ENCODE measurements around the gene MPZL1. TPM values are rescaled to one million over a fixed set of nuclear protein-coding genes. Genes with fewer than 3 reads are reported as not detected.

Gene MPZL1
- total RNA-seq, 4 donors from 2014 or later: 32.9 to 79.5 (median 58.2) TPM

DNA sequence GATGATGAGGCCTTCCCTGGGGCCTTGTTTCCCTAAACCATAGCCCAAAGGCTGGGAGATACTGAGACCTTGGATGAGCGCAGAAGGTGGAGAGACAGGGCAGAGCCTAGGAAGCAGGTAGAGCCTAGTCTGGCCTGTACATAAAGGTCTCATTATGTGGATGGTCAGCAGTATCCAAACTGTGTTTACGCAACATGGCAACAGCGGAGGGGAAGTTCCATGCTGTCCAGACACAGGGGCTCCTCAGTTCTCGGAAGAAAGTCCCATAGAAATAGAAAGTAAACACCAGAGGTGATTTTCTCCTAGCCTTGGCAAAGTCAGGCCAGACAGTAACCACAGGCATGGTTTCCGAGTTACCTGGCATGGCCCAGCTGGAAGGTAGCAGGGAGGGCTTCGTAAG lies 42.1 kb upstream of the MPZL1 start:
- Histone ChIP-seq H3K36me3 (no peaks in the 10 kb centered on the region), H3K4me3 (no peak overlapping the region), H3K27me3 (no peaks in the 10 kb centered on the region), H3K4me1 (peaks cover 0 to 40% (median 11%) of the 10 kb centered on the region in 4 donors), H3K9me3 (no peaks in the 10 kb centered on the region), H3K27ac (no peak overlapping the region)
- intact Hi-C loops (cut with DNase I; ENCODE audit: low total_unique reads) (no loop called here), in situ Hi-C loops (cut with MboI; ENCODE audit: low pct_ligation_motif_present in 1 of 4, low pct_unique_long_range_greater_than_20kb in 1 of 4, low sequenced_read_pairs in 3 of 4) (loop anchor here in 1 of 4 donors (5.0 kb wide), 1 partner anchor 77 kb away; no protein-coding TSS in a partner anchor)
- TF ChIP-seq, protein P1, sequence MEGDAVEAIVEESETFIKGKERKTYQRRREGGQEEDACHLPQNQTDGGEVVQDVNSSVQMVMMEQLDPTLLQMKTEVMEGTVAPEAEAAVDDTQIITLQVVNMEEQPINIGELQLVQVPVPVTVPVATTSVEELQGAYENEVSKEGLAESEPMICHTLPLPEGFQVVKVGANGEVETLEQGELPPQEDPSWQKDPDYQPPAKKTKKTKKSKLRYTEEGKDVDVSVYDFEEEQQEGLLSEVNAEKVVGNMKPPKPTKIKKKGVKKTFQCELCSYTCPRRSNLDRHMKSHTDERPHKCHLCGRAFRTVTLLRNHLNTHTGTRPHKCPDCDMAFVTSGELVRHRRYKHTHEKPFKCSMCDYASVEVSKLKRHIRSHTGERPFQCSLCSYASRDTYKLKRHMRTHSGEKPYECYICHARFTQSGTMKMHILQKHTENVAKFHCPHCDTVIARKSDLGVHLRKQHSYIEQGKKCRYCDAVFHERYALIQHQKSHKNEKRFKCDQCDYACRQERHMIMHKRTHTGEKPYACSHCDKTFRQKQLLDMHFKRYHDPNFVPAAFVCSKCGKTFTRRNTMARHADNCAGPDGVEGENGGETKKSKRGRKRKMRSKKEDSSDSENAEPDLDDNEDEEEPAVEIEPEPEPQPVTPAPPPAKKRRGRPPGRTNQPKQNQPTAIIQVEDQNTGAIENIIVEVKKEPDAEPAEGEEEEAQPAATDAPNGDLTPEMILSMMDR (IDR thresholded peaks at IDR 0.05): no peak
- TF ChIP-seq POLR2AphosphoS5 (IDR thresholded peaks at IDR 0.05): no peak
- no peak for TF ChIP-seq EP300 (IDR thresholded peaks at IDR 0.05; ENCODE audit: low read depth)
- TF ChIP-seq POLR2A (IDR thresholded peaks at IDR 0.05): no peak
- no peak for DNase-seq
- WGBS, 2 donors (ENCODE audit: low coverage in 1 of 2): 83 to 86% methylated on average over 2 to 6 of the region's 6 CpGs

DNA sequence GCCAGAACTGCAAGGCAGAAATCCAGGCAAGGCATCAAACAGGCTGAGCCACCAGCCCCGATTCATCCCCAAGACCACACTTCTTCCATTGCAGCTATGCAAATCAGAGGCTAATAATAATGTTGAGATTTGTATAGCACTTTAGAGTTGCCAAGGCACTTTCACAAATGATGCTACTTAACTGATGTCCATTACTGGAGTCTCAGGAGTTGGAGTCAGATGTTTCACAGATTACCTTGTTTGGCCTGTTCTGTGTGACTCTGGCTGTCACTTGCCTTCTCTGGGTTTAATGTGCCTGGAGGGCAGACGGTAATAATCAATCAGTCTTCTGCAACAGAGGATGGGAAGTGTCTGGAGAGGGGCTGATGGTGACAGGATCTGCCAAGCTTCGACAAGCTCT lies 40.8 kb upstream of the MPZL1 start:
- H3K36me3 ChIP-seq: no peaks in the 10 kb centered on the region
- no peak overlapping the region for H3K4me3 ChIP-seq
- WGBS, 2 donors (ENCODE audit: low coverage in 1 of 2): 70 to 83% methylated on average over 1 to 3 of the region's 3 CpGs
- TF ChIP-seq POLR2A (IDR thresholded peaks at IDR 0.05) (no peak), EP300 (IDR thresholded peaks at IDR 0.05; ENCODE audit: low read depth) (no peak), POLR2AphosphoS5 (IDR thresholded peaks at IDR 0.05) (no peak)
- peaks cover 0 to 49% (median 11%) of the 10 kb centered on the region in 4 donors for H3K4me1 ChIP-seq
- intact Hi-C loops (cut with DNase I; ENCODE audit: low total_unique reads): no loop called here
- no peak for DNase-seq
- in situ Hi-C loops (cut with MboI; ENCODE audit: low pct_ligation_motif_present in 1 of 4, low pct_unique_long_range_greater_than_20kb in 1 of 4, low sequenced_read_pairs in 3 of 4): loop anchor here in 1 of 4 donors (5.0 kb wide), 1 partner anchor 79 kb away; no protein-coding TSS in a partner anchor
- no peaks in the 10 kb centered on the region for H3K9me3 ChIP-seq
- H3K27me3 ChIP-seq: no peaks in the 10 kb centered on the region
- peak overlapping the region in 1 of 4 donors; percentile 1 for H3K27ac ChIP-seq

DNA sequence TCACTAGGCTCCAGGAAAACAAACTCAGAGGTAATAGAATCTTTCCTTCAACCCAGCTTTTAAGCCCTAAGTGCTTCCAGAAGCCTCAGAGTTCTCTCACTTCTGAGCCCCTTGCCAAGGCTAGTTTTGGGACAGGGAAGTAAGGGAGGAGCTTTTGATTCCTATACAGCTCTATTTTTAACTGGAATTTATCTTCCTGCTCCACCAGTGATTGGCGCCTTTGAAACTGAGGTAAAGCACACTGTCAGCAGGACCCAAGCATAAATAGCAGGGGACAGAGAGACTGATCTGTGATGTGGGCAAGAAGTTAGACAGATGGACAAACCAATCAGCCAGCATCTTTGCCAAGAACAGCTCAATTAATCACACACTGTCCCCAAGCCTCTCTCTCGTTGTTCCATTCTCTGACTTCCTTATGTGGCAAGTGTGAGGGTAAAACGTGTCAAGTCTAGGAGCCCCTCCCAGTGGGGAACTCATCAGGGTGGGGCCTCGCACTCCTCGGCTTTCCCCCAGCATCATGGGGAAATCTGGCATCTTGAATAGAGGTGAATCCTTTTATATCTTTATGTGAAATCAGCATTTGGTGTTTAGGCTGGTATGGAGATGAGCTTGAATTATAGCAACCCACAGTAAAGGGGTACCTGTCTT lies 40.2 kb upstream of the MPZL1 start:
- peak overlapping the region in 1 of 4 donors; percentile 1 for H3K27ac ChIP-seq
- H3K4me3 ChIP-seq: no peak overlapping the region
- no peaks in the 10 kb centered on the region for H3K36me3 ChIP-seq
- 60 to 70% methylated on average over 1 to 5 of the region's 5 CpGs for WGBS, 2 donors (ENCODE audit: low coverage in 1 of 2)
- no peaks in the 10 kb centered on the region for H3K27me3 ChIP-seq
- no peak for TF ChIP-seq POLR2AphosphoS5 (IDR thresholded peaks at IDR 0.05)
- no peak for DNase-seq
- peaks cover 0 to 51% (median 11%) of the 10 kb centered on the region in 4 donors for H3K4me1 ChIP-seq
- in situ Hi-C loops (cut with MboI; ENCODE audit: low pct_ligation_motif_present in 1 of 4, low pct_unique_long_range_greater_than_20kb in 1 of 4, low sequenced_read_pairs in 3 of 4): loop anchor here in 1 of 4 donors (5.0 kb wide), 1 partner anchor 79 kb away; no protein-coding TSS in a partner anchor
- no peaks in the 10 kb centered on the region for H3K9me3 ChIP-seq
- intact Hi-C loops (cut with DNase I; ENCODE audit: low total_unique reads): no loop called here

DNA sequence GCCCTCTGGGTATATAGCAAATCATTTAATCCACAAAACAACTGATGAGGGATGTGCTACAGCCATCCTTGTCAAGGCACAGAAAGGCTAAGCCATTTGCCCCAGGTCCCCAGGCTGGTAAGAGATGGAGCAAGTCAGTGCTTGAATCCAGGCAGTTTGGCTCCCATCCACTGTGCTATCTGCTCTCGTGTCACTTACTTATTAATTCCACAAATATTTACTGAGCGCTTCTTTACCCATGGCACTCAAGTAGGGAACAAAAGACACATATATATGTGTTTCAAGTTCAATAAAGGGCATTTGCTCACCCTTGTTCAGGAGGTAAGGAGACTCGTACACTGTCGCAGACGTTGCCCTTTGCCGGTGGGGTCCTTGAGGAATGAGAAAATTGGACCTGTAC lies 38.6 kb upstream of the MPZL1 start:
- H3K9me3 ChIP-seq: no peaks in the 10 kb centered on the region
- no peak for DNase-seq
- no peak overlapping the region for H3K4me3 ChIP-seq
- intact Hi-C loops (cut with DNase I; ENCODE audit: low total_unique reads): no loop called here
- in situ Hi-C loops (cut with MboI; ENCODE audit: low pct_ligation_motif_present in 1 of 4, low pct_unique_long_range_greater_than_20kb in 1 of 4, low sequenced_read_pairs in 3 of 4): loop anchor here in 1 of 4 donors (5.0 kb wide), 1 partner anchor 81 kb away; no protein-coding TSS in a partner anchor
- H3K36me3 ChIP-seq: no peaks in the 10 kb centered on the region
- 80 to 86% methylated on average over 1 to 6 of the region's 6 CpGs for WGBS, 2 donors (ENCODE audit: low coverage in 1 of 2)
- H3K27ac ChIP-seq: peak overlapping the region in 3 of 4 donors; percentile 44 to 75 (median 63)
- peaks cover 0 to 53% (median 13%) of the 10 kb centered on the region in 4 donors for H3K4me1 ChIP-seq
- H3K27me3 ChIP-seq: no peaks in the 10 kb centered on the region
- TF ChIP-seq POLR2AphosphoS5 (IDR thresholded peaks at IDR 0.05): no peak
- no peak for TF ChIP-seq EP300 (IDR thresholded peaks at IDR 0.05; ENCODE audit: low read depth)
- TF ChIP-seq POLR2A (IDR thresholded peaks at IDR 0.05): no peak

DNA sequence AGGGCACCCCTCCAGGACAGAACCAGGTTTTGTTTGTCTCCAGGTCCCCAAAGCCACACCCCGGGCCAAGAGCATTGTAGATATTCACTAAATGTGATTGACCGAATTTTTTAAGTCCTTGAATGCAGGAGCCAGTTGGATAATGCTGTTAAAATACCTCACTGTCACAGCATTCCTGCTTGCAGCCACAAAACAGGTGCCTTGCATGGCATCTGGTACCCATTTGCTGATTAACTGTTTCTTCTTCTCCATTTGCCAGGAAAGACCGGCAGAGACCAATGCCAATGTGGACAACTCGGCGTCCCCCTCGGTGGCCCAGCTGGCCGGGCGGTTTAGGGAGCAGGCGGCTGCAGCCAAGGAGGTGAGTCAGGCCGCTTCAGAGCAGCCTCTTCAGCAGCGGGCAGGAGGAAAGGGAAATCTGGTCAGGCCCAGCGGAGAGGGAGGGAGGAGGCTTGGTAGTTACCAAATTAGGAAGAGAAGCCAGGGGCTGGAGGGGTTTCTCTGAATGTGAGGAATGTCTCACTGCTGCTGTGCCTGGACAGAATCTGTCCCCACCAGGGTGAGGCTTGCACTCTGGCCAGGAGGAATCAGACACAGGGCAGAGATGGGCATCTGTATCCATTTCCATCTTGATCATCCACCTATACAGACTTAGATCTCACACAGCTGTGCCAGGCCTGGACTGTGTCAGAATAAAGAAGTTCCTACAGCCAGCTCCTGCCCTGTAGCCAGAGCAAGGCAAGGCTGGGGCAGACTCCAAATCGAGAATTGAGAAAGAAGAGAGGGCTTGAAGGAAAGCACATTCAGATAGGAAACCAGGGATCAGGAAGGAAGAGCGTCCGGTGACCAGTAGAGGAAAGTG lies 37.9 kb upstream of the MPZL1 start:
- intact Hi-C loops (cut with DNase I; ENCODE audit: low total_unique reads): no loop called here
- H3K9me3 ChIP-seq: no peaks in the 10 kb centered on the region
- in situ Hi-C loops (cut with MboI; ENCODE audit: low pct_ligation_motif_present in 1 of 4, low pct_unique_long_range_greater_than_20kb in 1 of 4, low sequenced_read_pairs in 3 of 4): loop anchor here in 1 of 4 donors (5.0 kb wide), 1 partner anchor 82 kb away; no protein-coding TSS in a partner anchor
- WGBS, 2 donors (ENCODE audit: low coverage in 1 of 2): 70 to 85% methylated on average over 5 to 15 of the region's 15 CpGs
- H3K27ac ChIP-seq: peak overlapping the region; percentile 44 to 75 (median 58)
- peaks cover 0 to 53% (median 13%) of the 10 kb centered on the region in 4 donors for H3K4me1 ChIP-seq
- H3K36me3 ChIP-seq: no peaks in the 10 kb centered on the region
- TF ChIP-seq POLR2AphosphoS5 (IDR thresholded peaks at IDR 0.05): peak in 2 of 3 donors; percentile 11 to 51
- TF ChIP-seq, protein P1 (IDR thresholded peaks at IDR 0.05): no peak
- H3K27me3 ChIP-seq: no peaks in the 10 kb centered on the region
- no peak for DNase-seq
- no peak overlapping the region for H3K4me3 ChIP-seq
